PC-9 (cell line): ENCODE measurements around the gene NEIL1. TPM values are rescaled to one million over a fixed set of nuclear protein-coding genes. Genes with fewer than 3 reads are reported as not detected.

ENCODE experiments used
- BruUV-seq: library from RNA; stranded (reverse); fragments of 400-500 nt; replicated peaks from 2 replicates; lab custom pipeline; 2021; lab: Mats Ljungman, UMichigan
- CTCF ChIA-PET: fragments of 300-600 bp; sonication (Branson Sonifier 250); formaldehyde crosslinking; loops from one replicate; lab custom pipeline; 2022; ENCODE audit warnings: antibody characterized with exemption; lab: Charles Lee
- POLR2A ChIA-PET: fragments of 300-600 bp; sonication (Branson Sonifier 250); formaldehyde crosslinking; loops from one replicate; lab custom pipeline; 2022; ENCODE audit warnings: antibody characterized with exemption; ENCODE audit not compliant: unreplicated experiment; lab: Charles Lee
- DNase-seq, 2 experiments: peaks; one replicate each; pipeline versions ENCODE4 v3.0.0 to v3.0.0-alpha.2; 2015 to 2022; ENCODE audit warnings: mixed read lengths in 1 of 2
- H2AFZ ChIP-seq: fragments of 200-600 bp; sonication (generic); 2 replicates; pipeline ENCODE4 v1.8.1; 2017; ENCODE audit warnings: antibody characterized with exemption
- H3F3A ChIP-seq: fragments of 200-600 bp; sonication (generic); 2 replicates; pipeline ENCODE4 v1.8.1; 2017; ENCODE audit warnings: antibody characterized with exemption, mild to moderate bottlenecking, low read depth; ENCODE audit not compliant: insufficient read depth
- H3K27ac ChIP-seq: fragments of 200-600 bp; sonication (generic); 2 replicates; pipeline ENCODE4 v1.6.1; 2016; ENCODE audit warnings: mixed run types
- H3K27me3 ChIP-seq: fragments of 200-600 bp; sonication (generic); 2 replicates; pipeline ENCODE4 v1.6.1; 2016; ENCODE audit warnings: low read depth, mixed run types; ENCODE audit not compliant: insufficient read depth
- H3K36me3 ChIP-seq: fragments of 200-600 bp; sonication (generic); 2 replicates; pipeline ENCODE4 v1.6.1; 2016; ENCODE audit warnings: low read depth, mixed run types
- H3K4me1 ChIP-seq: fragments of 200-600 bp; sonication (generic); replicated peaks from 2 replicates; pipeline ENCODE4 v1.6.1; 2016; ENCODE audit warnings: mixed run types; ENCODE audit not compliant: insufficient read depth
- H3K4me2 ChIP-seq: fragments of 200-600 bp; sonication (generic); 2 replicates; pipeline ENCODE4 v1.6.1; 2017; ENCODE audit warnings: mixed run types
- H3K4me3 ChIP-seq: fragments of 200-600 bp; sonication (generic); 2 replicates; pipeline ENCODE4 v1.6.1; 2016; ENCODE audit warnings: mixed run types
- H3K79me2 ChIP-seq: fragments of 200-600 bp; sonication (generic); 2 replicates; pipeline ENCODE4 v1.6.1; 2017; ENCODE audit warnings: low read depth, mixed run types
- H3K9me2 ChIP-seq: fragments of 200-600 bp; sonication (generic); 2 replicates; pipeline ENCODE4 v1.8.1; 2017; ENCODE audit warnings: mild to moderate bottlenecking; ENCODE audit not compliant: insufficient read depth
- H3K9me3 ChIP-seq: fragments of 200-600 bp; sonication (generic); 2 replicates; pipeline ENCODE4 v1.8.1; 2016; ENCODE audit warnings: low read depth; ENCODE audit not compliant: insufficient read depth
- H4K20me1 ChIP-seq: fragments of 200-600 bp; sonication (generic); 2 replicates; pipeline ENCODE4 v1.8.1; 2017; ENCODE audit not compliant: insufficient read depth
- EZH2 ChIP-seq: fragments of 200-600 bp; sonication (generic); IDR thresholded peaks from 2 replicates; pipeline ENCODE4 v1.8.0; 2017; ENCODE audit warnings: antibody characterized with exemption, low read depth
- intact Hi-C: fragments of 100-400 bp; cut with micrococcal nuclease; formaldehyde crosslinking; loops from one replicate; pipeline ENCODE4 v1.10.0; 2022; ENCODE audit not compliant: unreplicated experiment
- total RNA-seq: library from RNA; stranded (reverse); gene quantifications from 2 replicates; pipeline ENCODE4 v1.2.3, GENCODE V29; 2021
- TF ChIP-seq, protein P1 (sequence below): fragments of 200-600 bp; sonication (generic); conservative IDR thresholded peaks from 2 replicates; pipeline ENCODE4 v1.6.1; 2017; ENCODE audit warnings: mixed run types, antibody characterized with exemption, mild to moderate bottlenecking, moderate library complexity

The NEIL1 gene
- total RNA-seq, 1 experiment from 2014 or later: 21.3 TPM

DNA sequence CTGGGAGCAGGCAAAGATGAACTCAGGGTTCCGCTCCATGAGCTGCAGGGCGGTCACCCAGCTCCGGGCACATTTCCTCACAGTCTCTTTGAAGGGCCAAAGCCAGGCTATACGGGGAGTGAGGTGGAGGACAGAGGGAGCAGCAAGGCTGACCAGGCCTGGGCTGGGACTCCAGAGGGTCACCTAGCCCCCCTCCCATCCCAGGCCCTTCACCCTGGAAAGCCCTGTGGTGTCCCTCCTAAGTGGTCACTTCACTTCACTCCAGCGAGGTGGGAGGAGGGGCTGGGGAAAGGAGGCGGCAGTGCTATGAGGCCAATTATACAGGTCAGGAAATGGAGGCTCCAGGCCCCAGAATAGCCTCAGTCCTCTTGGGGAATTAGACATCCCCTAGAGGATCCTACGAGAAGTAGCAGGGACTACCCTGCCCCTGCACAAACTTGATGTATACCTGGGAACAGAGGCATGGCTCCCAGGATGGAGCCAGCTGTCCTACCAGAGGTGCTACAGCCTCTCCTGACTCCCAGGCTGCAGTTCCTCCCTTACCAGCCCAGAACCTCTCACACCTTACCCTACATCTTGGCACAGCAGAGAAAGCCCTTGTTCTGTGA lies 15.9 kb downstream of the NEIL1 start:
- no peak for TF ChIP-seq EZH2
- TF ChIP-seq, protein P1, sequence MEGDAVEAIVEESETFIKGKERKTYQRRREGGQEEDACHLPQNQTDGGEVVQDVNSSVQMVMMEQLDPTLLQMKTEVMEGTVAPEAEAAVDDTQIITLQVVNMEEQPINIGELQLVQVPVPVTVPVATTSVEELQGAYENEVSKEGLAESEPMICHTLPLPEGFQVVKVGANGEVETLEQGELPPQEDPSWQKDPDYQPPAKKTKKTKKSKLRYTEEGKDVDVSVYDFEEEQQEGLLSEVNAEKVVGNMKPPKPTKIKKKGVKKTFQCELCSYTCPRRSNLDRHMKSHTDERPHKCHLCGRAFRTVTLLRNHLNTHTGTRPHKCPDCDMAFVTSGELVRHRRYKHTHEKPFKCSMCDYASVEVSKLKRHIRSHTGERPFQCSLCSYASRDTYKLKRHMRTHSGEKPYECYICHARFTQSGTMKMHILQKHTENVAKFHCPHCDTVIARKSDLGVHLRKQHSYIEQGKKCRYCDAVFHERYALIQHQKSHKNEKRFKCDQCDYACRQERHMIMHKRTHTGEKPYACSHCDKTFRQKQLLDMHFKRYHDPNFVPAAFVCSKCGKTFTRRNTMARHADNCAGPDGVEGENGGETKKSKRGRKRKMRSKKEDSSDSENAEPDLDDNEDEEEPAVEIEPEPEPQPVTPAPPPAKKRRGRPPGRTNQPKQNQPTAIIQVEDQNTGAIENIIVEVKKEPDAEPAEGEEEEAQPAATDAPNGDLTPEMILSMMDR: no peak
- Histone ChIP-seq H3K79me2 (peaks cover 10% of the 10 kb centered on the region), H3K27ac (no peak overlapping the region), H2AFZ (no peak overlapping the region), H3K9me2 (no peaks in the 10 kb centered on the region), H3K4me3 (no peak overlapping the region), H3K27me3 (no peaks in the 10 kb centered on the region), H4K20me1 (peaks cover 6% of the 10 kb centered on the region; the same call in 1 of the 2 replicates), H3K9me3 (no peaks in the 10 kb centered on the region), H3K36me3 (no peaks in the 10 kb centered on the region), H3K4me2 (no peak overlapping the region), H3K4me1 (peaks cover 7% of the 10 kb centered on the region; the same call in 1 of the 2 replicates), H3F3A (no peaks in the 10 kb centered on the region)
- POLR2A ChIA-PET: no interaction called here
- BruUV-seq: no TSS peak
- CTCF ChIA-PET: interaction anchor here (0.6 kb wide), 1 partner anchor 15 kb away, joined by 5 read pairs; no protein-coding TSS in a partner anchor
- intact Hi-C loops: no loop called here
- DNase-seq: no peak

DNA sequence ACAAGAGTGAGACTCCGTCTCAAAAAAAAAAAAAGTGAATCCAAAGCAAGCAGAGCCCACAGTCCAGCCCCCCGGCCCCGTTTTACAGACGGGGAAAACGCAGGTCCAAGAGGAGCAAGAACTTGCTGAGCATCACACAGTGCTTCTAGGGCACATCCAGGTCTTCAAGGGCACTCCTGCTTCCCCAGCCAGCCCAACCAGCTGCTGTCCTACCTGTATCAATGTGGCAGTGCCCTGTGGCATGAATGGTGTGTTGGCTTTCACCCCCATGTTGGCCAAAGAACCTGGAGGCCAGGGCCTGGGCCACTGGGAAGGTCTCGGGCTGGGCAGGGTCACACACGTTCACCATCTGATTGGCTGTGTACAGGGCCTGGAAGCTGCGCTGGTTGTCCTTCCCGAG lies 16.9 kb downstream of the NEIL1 start:
- Histone ChIP-seq H3K79me2 (peaks cover 10% of the 10 kb centered on the region), H4K20me1 (peaks cover 6% of the 10 kb centered on the region; the same call in 1 of the 2 replicates), H3K4me1 (peaks cover 7% of the 10 kb centered on the region; the same call in 1 of the 2 replicates), H3K4me2 (no peak overlapping the region), H3K9me3 (no peaks in the 10 kb centered on the region), H3K27me3 (no peaks in the 10 kb centered on the region), H3K27ac (no peak overlapping the region), H3K36me3 (no peaks in the 10 kb centered on the region), H3K4me3 (no peak overlapping the region), H3K9me2 (no peaks in the 10 kb centered on the region), H2AFZ (no peak overlapping the region), H3F3A (peaks cover 3% of the 10 kb centered on the region; the same call in 1 of the 2 replicates)
- TF ChIP-seq EZH2: no peak
- TF ChIP-seq, protein P1: no peak
- BruUV-seq: no TSS peak
- ChIA-PET POLR2A (interaction anchor here (0.7 kb wide), 1 partner anchor 78 kb away, joined by 6 read pairs; no protein-coding TSS in a partner anchor), CTCF (no interaction called here)
- intact Hi-C loops: no loop called here
- DNase-seq: no peak

DNA sequence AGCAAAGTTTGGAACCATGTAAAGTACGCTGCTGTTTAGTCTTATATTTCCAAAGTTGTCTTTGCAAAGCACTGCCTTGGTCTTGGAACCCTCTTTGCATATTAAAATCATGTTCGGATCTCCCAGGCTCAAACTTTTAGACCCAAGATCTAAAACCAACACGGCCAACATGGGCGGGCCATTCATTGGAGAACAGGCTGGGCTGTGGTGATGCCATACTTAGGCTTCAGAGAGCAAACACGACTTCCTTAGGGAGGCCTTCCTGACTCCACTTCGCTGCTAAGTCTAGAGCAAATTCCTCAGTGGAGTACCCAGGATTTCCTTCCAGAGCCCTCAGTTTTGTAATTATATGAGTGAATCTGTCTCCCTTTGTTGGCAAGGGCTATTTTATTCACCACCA lies 18.0 kb downstream of the NEIL1 start:
- Histone ChIP-seq H3K4me3 (no peak overlapping the region), H3K27me3 (no peaks in the 10 kb centered on the region), H3K79me2 (peaks cover 14% of the 10 kb centered on the region), H3K4me1 (peaks cover 14% of the 10 kb centered on the region), H3K27ac (no peak overlapping the region), H3F3A (peaks cover 14% of the 10 kb centered on the region; the same call in 1 of the 2 replicates), H3K36me3 (no peaks in the 10 kb centered on the region), H3K4me2 (no peak overlapping the region), H2AFZ (no peak overlapping the region), H3K9me2 (no peaks in the 10 kb centered on the region), H3K9me3 (no peaks in the 10 kb centered on the region), H4K20me1 (peaks cover 9% of the 10 kb centered on the region; the same call in 1 of the 2 replicates)
- DNase-seq: no peak
- ChIA-PET POLR2A (no interaction called here), CTCF (no interaction called here)
- TF ChIP-seq EZH2: no peak
- TF ChIP-seq, protein P1: no peak
- no TSS peak for BruUV-seq
- intact Hi-C loops: loop anchor here (5.0 kb wide), 2 partner anchors 87 to 277 kb away; partner anchors contain the start of genes IMP3 and SIN3A
